IPS-20b (cell line): ENCODE measurements around the gene MAP2.

ENCODE experiments used
- H3K27ac ChIP-seq: one replicate; pipeline ENCODE4 v1.5.1; 2013; ENCODE audit warnings: low read length
- H3K27me3 ChIP-seq: 2 replicates; pipeline ENCODE4 v1.6.1; 2013; ENCODE audit warnings: mild to moderate bottlenecking, low read length, inconsistent platforms; ENCODE audit not compliant: insufficient read depth
- H3K36me3 ChIP-seq: 2 replicates; pipeline ENCODE4 v1.6.1; 2013; ENCODE audit warnings: low read depth, mild to moderate bottlenecking, inconsistent platforms, low read length, moderate library complexity; ENCODE audit not compliant: insufficient read depth
- H3K4me1 ChIP-seq: 2 replicates; pipeline ENCODE4 v1.6.1; 2013; ENCODE audit warnings: mild to moderate bottlenecking, control low read depth, inconsistent platforms, low read length, moderate library complexity; ENCODE audit not compliant: insufficient read depth
- H3K4me3 ChIP-seq: 2 replicates; pipeline ENCODE4 v1.5.1; 2013; ENCODE audit warnings: mild to moderate bottlenecking, low read length, inconsistent platforms
- H3K9ac ChIP-seq: 2 replicates; pipeline ENCODE4 v1.6.1; 2013; ENCODE audit warnings: low read depth, mild to moderate bottlenecking, inconsistent platforms, low read length, moderate library complexity
- H3K9me3 ChIP-seq: 2 replicates; pipeline ENCODE4 v1.6.1; 2013; ENCODE audit warnings: mild to moderate bottlenecking, low read depth, low read length, inconsistent platforms; ENCODE audit not compliant: insufficient read depth

The MAP2 gene

DNA sequence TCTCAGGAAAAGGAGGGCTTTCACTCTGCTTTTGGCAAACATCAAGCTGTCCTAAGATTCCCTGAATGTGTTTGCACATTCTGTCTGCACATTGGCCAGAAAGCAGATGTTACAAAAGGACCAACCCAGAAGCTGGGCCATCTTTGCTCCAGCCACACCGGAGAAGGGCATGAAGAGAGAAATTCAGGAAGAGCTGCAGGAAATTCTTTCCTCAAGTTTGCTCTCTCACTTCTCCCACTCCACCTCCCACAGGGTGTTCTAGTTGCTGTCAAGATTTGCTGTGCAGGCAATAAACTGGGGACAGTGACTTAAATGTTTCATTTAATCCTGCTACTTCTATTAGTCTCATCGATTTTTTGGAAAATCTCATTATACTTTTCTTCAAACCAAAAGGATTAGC is 210.1 kb downstream of the MAP2 start:
- Histone ChIP-seq H3K27me3 (no peaks in the 10 kb centered on the region), H3K9ac (no peak overlapping the region), H3K9me3 (no peaks in the 10 kb centered on the region), H3K36me3 (no peaks in the 10 kb centered on the region), H3K4me3 (no peak overlapping the region), H3K27ac (no peak overlapping the region), H3K4me1 (peaks cover 19% of the 10 kb centered on the region)

DNA sequence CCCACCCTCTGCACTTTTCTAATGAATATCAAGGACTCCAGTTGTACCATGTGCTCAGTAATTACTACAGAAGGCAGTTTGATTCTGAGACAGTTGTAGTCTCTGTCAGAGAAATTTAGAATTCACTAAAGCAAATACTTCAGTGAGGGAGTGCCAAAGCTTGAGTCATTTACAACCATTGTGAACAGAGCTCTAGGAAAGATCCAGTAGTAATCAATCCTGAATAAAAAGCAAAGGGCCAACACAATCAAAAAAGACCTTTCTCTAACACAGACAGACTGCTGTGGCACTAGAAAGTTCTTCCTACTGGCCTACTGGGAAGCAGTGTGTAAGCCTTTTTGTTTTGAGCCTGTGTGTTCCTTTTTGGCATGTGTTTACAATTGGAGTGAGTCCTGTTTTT is 212.2 kb downstream of the MAP2 start:
- Histone ChIP-seq H3K27me3 (no peaks in the 10 kb centered on the region), H3K9ac (peak overlapping the region; percentile 18; the same call in 1 of the 2 replicates)

DNA sequence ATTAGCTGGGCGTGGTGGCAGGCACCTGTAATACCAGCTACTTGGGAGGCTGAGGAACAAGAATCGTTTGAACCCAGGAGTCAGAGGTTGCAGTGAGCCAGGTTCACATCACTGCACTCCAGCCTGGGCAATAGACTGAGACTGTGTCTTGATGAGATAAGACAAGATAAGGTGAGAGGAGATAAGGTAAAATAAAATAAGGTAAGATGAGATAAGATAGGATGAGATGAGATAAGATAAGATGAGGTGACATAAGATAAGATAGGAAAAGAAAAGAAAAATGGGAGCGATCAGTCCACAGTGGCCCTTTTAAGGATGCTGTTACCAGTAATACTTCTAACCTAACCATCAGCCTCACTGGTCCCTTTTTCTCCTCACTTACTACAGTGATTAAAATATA is 213.4 kb downstream of the MAP2 start:
- Histone ChIP-seq H3K36me3 (no peaks in the 10 kb centered on the region), H3K27ac (no peak overlapping the region), H3K9me3 (no peaks in the 10 kb centered on the region)

More for the DNA sequence above, 212.2 kb downstream of the MAP2 start:
- H3K4me1 ChIP-seq: peaks cover 8% of the 10 kb centered on the region; the same call in 1 of the 2 replicates
- no peaks in the 10 kb centered on the region for H3K36me3 ChIP-seq
- H3K9me3 ChIP-seq: no peaks in the 10 kb centered on the region
- H3K4me3 ChIP-seq: no peak overlapping the region
- no peak overlapping the region for H3K27ac ChIP-seq

DNA sequence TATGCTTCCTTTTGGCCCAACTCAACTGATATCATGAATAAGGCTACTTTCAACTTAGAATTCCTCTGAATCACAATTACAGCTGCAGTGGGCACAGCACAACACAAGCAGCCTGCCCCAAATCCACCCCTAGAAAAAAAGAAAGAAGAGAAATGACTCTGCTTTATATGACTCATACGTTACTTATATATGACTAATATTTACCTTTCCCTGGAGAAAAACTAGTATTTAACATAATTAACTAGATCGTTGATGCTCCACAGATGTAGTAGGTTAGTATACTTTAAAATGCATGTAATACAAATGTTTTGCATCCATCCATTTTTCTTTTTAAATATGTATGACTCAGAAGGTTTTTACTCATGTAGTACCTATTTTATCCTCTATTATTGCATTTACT is 214.5 kb downstream of the MAP2 start:
- no peak overlapping the region for H3K27ac ChIP-seq
- no peak overlapping the region for H3K4me3 ChIP-seq
- H3K36me3 ChIP-seq: no peaks in the 10 kb centered on the region
- no peaks in the 10 kb centered on the region for H3K9me3 ChIP-seq
- H3K4me1 ChIP-seq: peaks cover 11% of the 10 kb centered on the region; the same call in 1 of the 2 replicates
- H3K9ac ChIP-seq: no peak overlapping the region
- H3K27me3 ChIP-seq: no peaks in the 10 kb centered on the region

More for the DNA sequence above, 213.4 kb downstream of the MAP2 start:
- H3K9ac ChIP-seq: no peak overlapping the region
- peaks cover 10% of the 10 kb centered on the region; the same call in 1 of the 2 replicates for H3K4me1 ChIP-seq
- no peak overlapping the region for H3K4me3 ChIP-seq
- no peaks in the 10 kb centered on the region for H3K27me3 ChIP-seq

DNA sequence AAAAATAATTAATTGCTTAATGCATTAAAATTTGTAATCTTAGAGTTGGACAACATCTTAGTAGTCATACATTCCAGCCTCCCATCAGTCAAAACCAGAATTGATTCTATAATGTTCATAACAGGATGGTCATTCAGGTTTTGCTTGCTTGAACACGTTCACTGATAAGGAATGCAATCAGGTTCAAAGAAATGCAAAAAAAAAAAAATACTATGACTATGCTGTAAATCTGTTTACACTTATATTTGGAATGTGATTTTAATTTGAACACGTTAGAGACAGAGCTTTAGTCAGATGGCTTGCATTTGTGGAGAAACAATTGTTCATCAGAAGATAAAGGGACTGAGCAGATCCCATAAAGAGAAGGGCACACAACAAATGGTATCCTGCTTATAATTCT is 216.5 kb downstream of the MAP2 start:
- Histone ChIP-seq H3K27ac (no peak overlapping the region), H3K36me3 (no peaks in the 10 kb centered on the region), H3K4me3 (no peak overlapping the region), H3K9ac (no peak overlapping the region), H3K9me3 (no peaks in the 10 kb centered on the region), H3K4me1 (peaks cover 11% of the 10 kb centered on the region; the same call in 1 of the 2 replicates), H3K27me3 (no peaks in the 10 kb centered on the region)

DNA sequence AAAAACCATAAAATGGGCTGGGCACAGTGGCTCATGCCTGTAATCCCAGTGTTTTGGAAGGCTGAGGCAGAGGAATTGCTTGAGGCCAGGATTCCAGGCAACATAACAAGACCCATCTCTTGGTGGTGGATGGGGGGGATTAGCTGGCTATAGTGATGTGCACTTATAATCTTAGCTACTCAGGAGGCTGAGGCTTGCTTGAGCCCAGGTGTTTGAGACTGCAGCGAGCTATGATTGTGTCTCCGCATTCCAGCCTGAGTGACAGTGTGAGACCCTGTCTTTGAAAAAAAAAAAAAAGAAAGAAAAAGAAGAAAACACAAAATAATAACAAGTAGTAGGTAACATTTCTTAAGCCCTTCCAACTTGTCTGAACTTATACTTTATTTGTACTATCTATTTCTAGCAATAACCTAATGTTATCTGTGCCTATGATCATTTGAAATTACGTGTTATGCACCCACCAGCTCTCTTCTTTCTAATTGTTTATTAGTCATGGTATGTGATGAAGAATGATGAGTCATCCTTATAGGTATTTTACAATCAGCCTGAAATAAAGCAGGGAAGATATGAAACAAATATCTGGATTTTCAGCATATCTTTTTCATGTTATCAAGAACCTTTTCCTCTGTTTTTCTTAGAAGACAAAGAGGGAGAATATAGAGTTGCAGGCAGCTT is 218.4 kb downstream of the MAP2 start:
- no peak overlapping the region for H3K27ac ChIP-seq
- no peaks in the 10 kb centered on the region for H3K36me3 ChIP-seq
- H3K9ac ChIP-seq: no peak overlapping the region
- H3K9me3 ChIP-seq: no peaks in the 10 kb centered on the region
- no peak overlapping the region for H3K4me3 ChIP-seq
- 0 out of 2 replicates have a peak, but pooled peaks cover 3% of the 10 kb centered on the region for H3K4me1 ChIP-seq
- H3K27me3 ChIP-seq: no peaks in the 10 kb centered on the region

DNA sequence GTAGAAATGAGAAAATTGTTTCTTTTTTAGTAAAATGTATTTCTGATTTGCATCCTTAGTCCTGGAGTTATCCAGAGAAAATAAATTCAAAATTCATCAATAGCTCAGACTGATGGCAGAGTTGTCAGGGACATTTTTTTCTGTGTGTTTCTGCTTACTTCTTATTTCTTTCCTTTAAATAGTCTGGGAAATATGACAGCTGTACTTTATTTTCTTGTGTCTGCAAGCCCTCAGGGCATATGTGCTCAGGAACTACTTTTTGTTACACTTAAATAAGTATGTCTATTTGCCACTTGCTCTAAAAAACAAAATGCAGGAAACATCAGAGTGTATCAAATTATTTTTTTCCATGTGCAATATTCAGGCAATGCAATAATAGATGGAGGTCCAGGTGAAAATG is 221.0 kb downstream of the MAP2 start:
- Histone ChIP-seq H3K4me3 (no peak overlapping the region), H3K36me3 (no peaks in the 10 kb centered on the region), H3K4me1 (0 out of 2 replicates have a peak, but pooled peaks cover 3% of the 10 kb centered on the region), H3K27ac (no peak overlapping the region), H3K9ac (no peak overlapping the region), H3K9me3 (no peaks in the 10 kb centered on the region), H3K27me3 (no peaks in the 10 kb centered on the region)

DNA sequence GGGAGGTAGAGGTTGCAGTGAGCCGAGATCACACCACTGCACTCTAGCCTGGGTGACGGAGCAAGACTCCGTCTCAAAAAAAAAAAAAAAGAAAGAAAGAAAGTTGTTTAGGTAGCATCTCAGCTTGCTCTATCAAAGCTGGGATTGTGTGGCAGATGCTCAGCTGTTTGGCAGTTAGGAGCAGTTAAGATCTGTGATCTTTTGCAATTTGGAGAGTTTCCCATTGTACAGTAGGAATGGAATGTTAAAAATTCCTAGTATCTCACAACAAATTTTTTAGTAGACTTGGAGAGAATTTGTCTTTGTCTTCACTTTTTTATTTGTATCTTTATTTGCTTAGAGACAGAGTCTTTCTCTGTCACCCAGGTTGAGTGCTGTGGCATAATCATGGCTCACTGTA is 224.9 kb downstream of the MAP2 start:
- no peaks in the 10 kb centered on the region for H3K36me3 ChIP-seq
- H3K4me1 ChIP-seq: no peaks in the 10 kb centered on the region; the same call in 1 of the 2 replicates
- H3K27me3 ChIP-seq: no peaks in the 10 kb centered on the region
- no peaks in the 10 kb centered on the region for H3K9me3 ChIP-seq
- H3K27ac ChIP-seq: no peak overlapping the region
- H3K9ac ChIP-seq: no peak overlapping the region
- no peak overlapping the region for H3K4me3 ChIP-seq

DNA sequence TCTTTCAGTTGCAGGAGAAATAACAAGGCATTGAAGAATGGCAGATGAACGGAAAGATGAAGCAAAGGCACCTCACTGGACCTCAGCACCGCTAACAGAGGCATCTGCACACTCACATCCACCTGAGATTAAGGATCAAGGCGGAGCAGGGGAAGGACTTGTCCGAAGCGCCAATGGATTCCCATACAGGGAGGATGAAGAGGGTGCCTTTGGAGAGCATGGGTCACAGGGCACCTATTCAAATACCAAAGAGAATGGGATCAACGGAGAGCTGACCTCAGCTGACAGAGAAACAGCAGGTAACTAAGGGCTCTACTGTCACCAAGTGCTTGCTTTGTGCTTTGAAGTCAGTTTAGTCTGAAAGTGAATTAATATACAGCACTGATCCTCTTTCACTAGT is 229.3 kb downstream of the MAP2 start:
- Histone ChIP-seq H3K9ac (no peak overlapping the region), H3K9me3 (no peaks in the 10 kb centered on the region), H3K27ac (no peak overlapping the region), H3K36me3 (no peaks in the 10 kb centered on the region), H3K27me3 (no peaks in the 10 kb centered on the region), H3K4me1 (no peaks in the 10 kb centered on the region; the same call in 1 of the 2 replicates), H3K4me3 (no peak overlapping the region)

DNA sequence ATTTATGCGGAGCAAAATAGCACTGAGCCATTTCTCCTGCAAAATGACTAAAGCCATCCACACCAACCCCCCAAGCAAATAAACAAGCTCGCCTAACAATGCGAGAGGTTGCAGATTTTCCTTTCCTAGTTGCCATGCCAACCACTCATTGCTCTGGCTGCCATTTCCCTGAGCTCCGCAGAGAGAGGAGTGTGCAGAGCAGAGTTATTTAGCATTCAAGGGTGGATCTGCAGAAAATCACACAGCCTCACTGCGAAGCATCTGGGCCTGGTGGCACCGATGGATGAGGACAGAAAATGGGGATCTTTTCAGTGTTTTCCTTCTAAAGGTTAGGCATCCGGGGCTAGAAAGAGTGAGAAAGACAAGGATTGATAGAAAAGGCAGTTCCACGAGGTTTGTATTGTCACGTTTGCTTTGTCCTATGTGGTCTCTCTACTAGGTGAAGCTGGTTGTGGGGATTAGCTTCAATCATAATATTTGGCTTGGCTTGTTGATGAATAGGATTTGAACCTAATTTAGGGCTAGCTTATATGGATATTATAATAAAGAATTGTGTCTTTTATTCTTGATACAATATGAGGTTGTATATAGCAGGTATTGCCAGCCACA is 237.5 kb downstream of the MAP2 start:
- peak overlapping the region; percentile 47; the same call in 1 of the 2 replicates for H3K9ac ChIP-seq
- H3K36me3 ChIP-seq: no peaks in the 10 kb centered on the region
- H3K27me3 ChIP-seq: no peaks in the 10 kb centered on the region
- peak overlapping the region; percentile 43; the same call in 1 of the 2 replicates for H3K4me3 ChIP-seq
- H3K27ac ChIP-seq: no peak overlapping the region
- H3K4me1 ChIP-seq: peaks cover 29% of the 10 kb centered on the region; the same call in 1 of the 2 replicates
- H3K9me3 ChIP-seq: no peaks in the 10 kb centered on the region

DNA sequence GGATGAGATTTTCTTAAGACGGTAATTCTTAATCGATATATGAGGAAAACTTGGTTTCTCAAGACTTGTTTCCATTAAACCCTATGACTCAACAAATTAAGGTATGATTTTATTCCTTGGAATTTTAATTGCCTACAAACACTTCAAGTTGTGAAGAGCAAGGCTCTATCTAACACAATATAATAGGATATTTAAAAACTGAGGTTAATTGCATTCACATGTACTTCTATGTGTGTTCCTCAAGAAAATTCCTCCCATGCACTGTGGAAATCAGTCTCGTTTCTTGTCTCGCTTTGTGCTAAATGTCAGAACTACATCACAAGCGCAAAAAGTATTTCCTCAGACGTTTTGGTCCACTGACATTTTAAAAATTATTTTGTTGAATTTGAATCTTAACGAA is 238.2 kb downstream of the MAP2 start:
- Histone ChIP-seq H3K27ac (no peak overlapping the region), H3K4me1 (peaks cover 34% of the 10 kb centered on the region; the same call in 1 of the 2 replicates), H3K27me3 (no peaks in the 10 kb centered on the region), H3K9ac (peak overlapping the region; percentile 47; the same call in 1 of the 2 replicates), H3K4me3 (peak overlapping the region; percentile 43; the same call in 1 of the 2 replicates), H3K9me3 (no peaks in the 10 kb centered on the region), H3K36me3 (no peaks in the 10 kb centered on the region)

DNA sequence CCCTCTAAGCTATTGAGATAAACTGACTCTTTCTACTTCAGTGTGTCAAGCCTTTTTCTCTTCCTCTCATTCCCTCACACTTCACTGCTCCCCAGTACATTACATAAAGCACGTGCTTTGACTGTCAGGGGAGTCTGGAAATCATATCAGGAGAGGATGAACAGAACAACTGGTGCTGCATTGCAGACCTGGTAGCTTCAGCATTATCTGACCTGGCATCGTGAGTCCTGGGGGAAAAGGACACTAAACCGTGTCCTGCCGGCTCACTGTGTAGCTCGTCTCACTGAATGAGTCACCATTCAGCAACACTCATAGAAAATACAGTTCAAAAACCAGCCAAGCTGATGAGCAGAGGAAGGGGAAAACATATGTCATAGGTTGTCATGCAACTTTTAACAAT is 239.3 kb downstream of the MAP2 start:
- H3K27ac ChIP-seq: no peak overlapping the region
- no peak overlapping the region for H3K9ac ChIP-seq
- H3K4me1 ChIP-seq: peaks cover 35% of the 10 kb centered on the region; the same call in 1 of the 2 replicates
- no peak overlapping the region for H3K4me3 ChIP-seq
- H3K9me3 ChIP-seq: no peaks in the 10 kb centered on the region
- no peaks in the 10 kb centered on the region for H3K36me3 ChIP-seq
- no peaks in the 10 kb centered on the region for H3K27me3 ChIP-seq
